Measurements from ENCODE around the gene TCF7L2. TPM values are rescaled to one million over a fixed set of nuclear protein-coding genes. Genes with fewer than 3 reads are reported as not detected.

Gene TCF7L2
- total and polyA plus RNA-seq, 9 of the 15 experiments (the other 6 are each of a cell fraction or from before 2014, with no cell fraction given): 0.32 to 2.8 (median 0.92) TPM

DNA sequence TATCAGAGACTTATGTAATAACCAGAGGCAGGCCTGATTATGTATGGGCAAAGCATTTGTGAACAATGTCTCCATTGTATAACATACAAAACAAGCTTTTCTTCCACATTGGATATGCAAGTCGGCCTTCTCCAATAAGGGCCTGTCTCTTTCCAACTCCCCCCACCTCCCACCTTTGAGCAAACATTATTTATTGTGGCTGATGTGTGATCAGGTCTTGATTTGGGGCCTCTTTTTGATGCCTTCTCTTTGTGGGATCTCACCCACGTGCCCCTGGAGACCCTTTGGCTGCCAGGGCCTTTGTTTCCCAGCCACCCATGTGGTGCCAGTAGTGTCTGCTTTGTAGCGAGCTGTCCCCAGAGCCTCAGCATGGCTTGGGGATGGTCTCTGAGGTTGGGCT lies 53.0 kb downstream of the TCF7L2 start:
- H3K4me3 ChIP-seq: no peak overlapping the region
- no peaks in the 10 kb centered on the region for H3K9me1 ChIP-seq (ENCODE audit: control insufficient read depth, insufficient read depth, low read length)
- H4K20me1 ChIP-seq (replicated peaks; ENCODE audit: control insufficient read depth, insufficient read depth, low read length): peaks cover 3% of the 10 kb centered on the region; the same call in 1 of the 2 replicates
- H2AFZ ChIP-seq (ENCODE audit: low read depth, low read length): no peak overlapping the region
- FAIRE-seq (no peak), ATAC-seq (no peak), DNase-seq (ENCODE audit: extremely low read depth in 1 of 4, low spot score in 3 of 4) (no peak)
- no peak for TF ChIP-seq CBX1 (IDR thresholded peaks at IDR 0.05; ENCODE audit: low read depth)
- TF ChIP-seq KAT2B (IDR thresholded peaks at IDR 0.05; ENCODE audit: low read depth, low read length): no peak
- TF ChIP-seq FOXP1 (CRISPR knock-in tag; IDR thresholded peaks at IDR 0.05): no peak
- no peak for TF ChIP-seq TAF15 (IDR thresholded peaks at IDR 0.05; ENCODE audit: low read depth, low read length)
- TF ChIP-seq, protein P1, sequence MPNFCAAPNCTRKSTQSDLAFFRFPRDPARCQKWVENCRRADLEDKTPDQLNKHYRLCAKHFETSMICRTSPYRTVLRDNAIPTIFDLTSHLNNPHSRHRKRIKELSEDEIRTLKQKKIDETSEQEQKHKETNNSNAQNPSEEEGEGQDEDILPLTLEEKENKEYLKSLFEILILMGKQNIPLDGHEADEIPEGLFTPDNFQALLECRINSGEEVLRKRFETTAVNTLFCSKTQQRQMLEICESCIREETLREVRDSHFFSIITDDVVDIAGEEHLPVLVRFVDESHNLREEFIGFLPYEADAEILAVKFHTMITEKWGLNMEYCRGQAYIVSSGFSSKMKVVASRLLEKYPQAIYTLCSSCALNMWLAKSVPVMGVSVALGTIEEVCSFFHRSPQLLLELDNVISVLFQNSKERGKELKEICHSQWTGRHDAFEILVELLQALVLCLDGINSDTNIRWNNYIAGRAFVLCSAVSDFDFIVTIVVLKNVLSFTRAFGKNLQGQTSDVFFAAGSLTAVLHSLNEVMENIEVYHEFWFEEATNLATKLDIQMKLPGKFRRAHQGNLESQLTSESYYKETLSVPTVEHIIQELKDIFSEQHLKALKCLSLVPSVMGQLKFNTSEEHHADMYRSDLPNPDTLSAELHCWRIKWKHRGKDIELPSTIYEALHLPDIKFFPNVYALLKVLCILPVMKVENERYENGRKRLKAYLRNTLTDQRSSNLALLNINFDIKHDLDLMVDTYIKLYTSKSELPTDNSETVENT (CRISPR knock-in tag; IDR thresholded peaks at IDR 0.05): no peak
- no peak for TF ChIP-seq SMARCA5 (IDR thresholded peaks at IDR 0.05)
- TF ChIP-seq YY1 (IDR thresholded peaks at IDR 0.05; ENCODE audit: borderline replicate concordance in 1 of 3, control insufficient read depth in 1 of 3, extremely low read depth in 1 of 3, insufficient read depth in 3 of 3, insufficient read length in 1 of 3, insufficient replicate concordance in 2 of 3, low read depth in 1 of 3, low read length in 2 of 3): no peak
- no peak for TF ChIP-seq POLR2G (IDR thresholded peaks at IDR 0.05; ENCODE audit: low read depth, low read length)
- no peak for TF ChIP-seq ZSCAN32 (CRISPR knock-in tag; IDR thresholded peaks at IDR 0.05)
- TF ChIP-seq ZBTB7A (IDR thresholded peaks at IDR 0.05; ENCODE audit: borderline replicate concordance, control insufficient read depth, low read depth, low read length): no peak
- no peak for TF ChIP-seq HNRNPH1 (optimal IDR thresholded peaks at IDR 0.05; ENCODE audit: low read depth, low read length)
- peaks cover 0 to 13% of the 10 kb centered on the region in 2 experiments; a peak in 3 of 5 replicates for H3K4me1 ChIP-seq (replicated peaks in 1 of 2; ENCODE audit: control insufficient read depth in 2 of 2, insufficient read depth in 2 of 2, low read length in 2 of 2)
- CTCF ChIA-PET (ENCODE audit: low intra/inter-chr PET ratio): no interaction called here
- H3K79me2 ChIP-seq (ENCODE audit: control insufficient read depth, insufficient read depth, low read length): no peaks in the 10 kb centered on the region
- POLR2A ChIA-PET: no interaction called here
- no peak overlapping the region for H3K9ac ChIP-seq (ENCODE audit: insufficient read depth in 1 of 2, low read depth in 2 of 2, low read length in 2 of 2)
- H3K4me2 ChIP-seq (ENCODE audit: insufficient read depth, low read length): no peak overlapping the region
- WGBS (ENCODE audit: insufficient coverage, low coverage, missing lambda C conversion rate): 34% methylated on average over 2 of the region's 3 CpGs
- H3K27ac ChIP-seq (ENCODE audit: extremely low read depth, low read depth, low read length): no peak overlapping the region
- intact Hi-C loops (cut with micrococcal nuclease): no loop called here
- H3K36me3 ChIP-seq (ENCODE audit: control insufficient read depth, insufficient read depth, low read length): no peaks in the 10 kb centered on the region
- in situ Hi-C loops (cut with MboI): no loop called here
- no TSS peak for BruUV-seq (replicated peaks)
- peaks cover 2 to 17% of the 10 kb centered on the region in 2 experiments; a peak in 2 of 5 replicates for H3K27me3 ChIP-seq (ENCODE audit: control insufficient read depth in 2 of 2, insufficient read depth in 2 of 2, low read length in 2 of 2)
- no peaks in the 10 kb centered on the region for H3K9me3 ChIP-seq (replicated peaks; ENCODE audit: control insufficient read depth, insufficient read depth, low read depth, low read length)
